Neutrophil (primary cell): ENCODE data around the gene PIM1.
A peak's percentile ranks its signal among the peaks of the same experiment; 100 is the strongest.

Experiments used
- H3K27ac ChIP-seq: fragments of 200-600 bp; sonication (generic); 2 replicates; pipeline ENCODE4 v1.5.1; 2016; ENCODE audit warnings: mild to moderate bottlenecking, moderate library complexity
- H3K27me3 ChIP-seq: fragments of 200-600 bp; sonication (generic); 2 replicates; pipeline ENCODE4 v1.6.0; 2016; ENCODE audit warnings: mild to moderate bottlenecking
- H3K36me3 ChIP-seq: fragments of 200-600 bp; sonication (generic); 2 replicates; pipeline ENCODE4 v1.5.1; 2017
- H3K4me1 ChIP-seq, 2 experiments: fragments of 200-600 bp in 1 of 2; sonication (generic) in 1 of 2; 1 replicate in 1 of 2; 2 replicates in 1 of 2; pipeline versions ENCODE4 v1.5.1 to v1.6.1; 2013 to 2016; ENCODE audit warnings: low read depth in 1 of 2, low read length in 1 of 2, mild to moderate bottlenecking in 1 of 2, moderate library complexity in 1 of 2; ENCODE audit not compliant: control insufficient read depth in 1 of 2, insufficient read depth in 1 of 2
- H3K4me3 ChIP-seq, 2 experiments: fragments of 200-600 bp in 1 of 2; sonication (generic) in 1 of 2; 1 replicate in 1 of 2; 2 replicates in 1 of 2; pipeline ENCODE4 v1.5.1; 2013 to 2016; ENCODE audit warnings: low read depth in 1 of 2, low read length in 1 of 2, mild to moderate bottlenecking in 1 of 2, moderate library complexity in 1 of 2
- H3K9me3 ChIP-seq: fragments of 200-600 bp; sonication (generic); 2 replicates; pipeline ENCODE4 v1.5.1; 2016
- TF ChIP-seq, protein P1 (sequence below): fragments of 200-600 bp; sonication (generic); IDR thresholded peaks from 2 replicates; pipeline ENCODE4 v1.5.1; 2016; ENCODE audit warnings: antibody characterized with exemption

The PIM1 gene

GRCh38 chr6:37218061-37218460 is 48.1 kb downstream of the PIM1 start:
- Histone ChIP-seq H3K27ac (peak overlapping the region; percentile 85), H3K4me1 (peaks cover 57 to 71% of the 10 kb centered on the region in 2 experiments), H3K9me3 (no peaks in the 10 kb centered on the region), H3K27me3 (no peaks in the 10 kb centered on the region), H3K4me3 (peak overlapping the region in 1 of 2 experiments; percentile 31), H3K36me3 (no peaks in the 10 kb centered on the region)
- TF ChIP-seq, protein P1, sequence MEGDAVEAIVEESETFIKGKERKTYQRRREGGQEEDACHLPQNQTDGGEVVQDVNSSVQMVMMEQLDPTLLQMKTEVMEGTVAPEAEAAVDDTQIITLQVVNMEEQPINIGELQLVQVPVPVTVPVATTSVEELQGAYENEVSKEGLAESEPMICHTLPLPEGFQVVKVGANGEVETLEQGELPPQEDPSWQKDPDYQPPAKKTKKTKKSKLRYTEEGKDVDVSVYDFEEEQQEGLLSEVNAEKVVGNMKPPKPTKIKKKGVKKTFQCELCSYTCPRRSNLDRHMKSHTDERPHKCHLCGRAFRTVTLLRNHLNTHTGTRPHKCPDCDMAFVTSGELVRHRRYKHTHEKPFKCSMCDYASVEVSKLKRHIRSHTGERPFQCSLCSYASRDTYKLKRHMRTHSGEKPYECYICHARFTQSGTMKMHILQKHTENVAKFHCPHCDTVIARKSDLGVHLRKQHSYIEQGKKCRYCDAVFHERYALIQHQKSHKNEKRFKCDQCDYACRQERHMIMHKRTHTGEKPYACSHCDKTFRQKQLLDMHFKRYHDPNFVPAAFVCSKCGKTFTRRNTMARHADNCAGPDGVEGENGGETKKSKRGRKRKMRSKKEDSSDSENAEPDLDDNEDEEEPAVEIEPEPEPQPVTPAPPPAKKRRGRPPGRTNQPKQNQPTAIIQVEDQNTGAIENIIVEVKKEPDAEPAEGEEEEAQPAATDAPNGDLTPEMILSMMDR = no peak

DNA sequence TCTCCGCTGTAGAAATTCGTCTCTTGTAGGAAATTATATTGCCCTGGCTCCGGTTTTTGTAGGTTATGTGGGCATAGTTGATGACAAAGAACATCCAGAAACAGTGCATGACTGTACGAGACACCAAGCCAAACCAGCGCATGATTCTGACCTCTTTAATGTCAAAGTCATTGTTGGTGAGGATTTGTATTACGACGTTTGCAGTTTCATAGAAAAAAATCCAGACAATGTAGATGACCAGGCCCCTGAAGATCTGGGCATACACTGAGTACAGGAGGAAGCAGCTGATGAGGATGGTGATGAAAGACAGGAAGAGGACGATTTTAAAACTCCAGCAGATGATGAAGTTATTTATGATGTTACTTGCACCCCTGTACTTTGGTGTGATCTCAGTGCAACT is 48.6 kb downstream of the PIM1 start:
- peak overlapping the region in 1 of 2 experiments; percentile 31 for H3K4me3 ChIP-seq
- H3K27me3 ChIP-seq = no peaks in the 10 kb centered on the region
- H3K4me1 ChIP-seq = peaks cover 55 to 69% of the 10 kb centered on the region in 2 experiments
- TF ChIP-seq, protein P1 = no peak
- H3K36me3 ChIP-seq = no peaks in the 10 kb centered on the region
- H3K27ac ChIP-seq = peak overlapping the region; percentile 85
- H3K9me3 ChIP-seq = no peaks in the 10 kb centered on the region

GRCh38 chr6:37221585-37222124 is 51.7 kb downstream of the PIM1 start:
- no peaks in the 10 kb centered on the region for H3K9me3 ChIP-seq
- H3K4me3 ChIP-seq = peak overlapping the region; percentile 69 to 83
- TF ChIP-seq, protein P1 = no peak
- H3K36me3 ChIP-seq = no peaks in the 10 kb centered on the region
- H3K27me3 ChIP-seq = no peaks in the 10 kb centered on the region
- H3K4me1 ChIP-seq = peaks cover 43 to 56% of the 10 kb centered on the region in 2 experiments
- H3K27ac ChIP-seq = peak overlapping the region; percentile 69

DNA sequence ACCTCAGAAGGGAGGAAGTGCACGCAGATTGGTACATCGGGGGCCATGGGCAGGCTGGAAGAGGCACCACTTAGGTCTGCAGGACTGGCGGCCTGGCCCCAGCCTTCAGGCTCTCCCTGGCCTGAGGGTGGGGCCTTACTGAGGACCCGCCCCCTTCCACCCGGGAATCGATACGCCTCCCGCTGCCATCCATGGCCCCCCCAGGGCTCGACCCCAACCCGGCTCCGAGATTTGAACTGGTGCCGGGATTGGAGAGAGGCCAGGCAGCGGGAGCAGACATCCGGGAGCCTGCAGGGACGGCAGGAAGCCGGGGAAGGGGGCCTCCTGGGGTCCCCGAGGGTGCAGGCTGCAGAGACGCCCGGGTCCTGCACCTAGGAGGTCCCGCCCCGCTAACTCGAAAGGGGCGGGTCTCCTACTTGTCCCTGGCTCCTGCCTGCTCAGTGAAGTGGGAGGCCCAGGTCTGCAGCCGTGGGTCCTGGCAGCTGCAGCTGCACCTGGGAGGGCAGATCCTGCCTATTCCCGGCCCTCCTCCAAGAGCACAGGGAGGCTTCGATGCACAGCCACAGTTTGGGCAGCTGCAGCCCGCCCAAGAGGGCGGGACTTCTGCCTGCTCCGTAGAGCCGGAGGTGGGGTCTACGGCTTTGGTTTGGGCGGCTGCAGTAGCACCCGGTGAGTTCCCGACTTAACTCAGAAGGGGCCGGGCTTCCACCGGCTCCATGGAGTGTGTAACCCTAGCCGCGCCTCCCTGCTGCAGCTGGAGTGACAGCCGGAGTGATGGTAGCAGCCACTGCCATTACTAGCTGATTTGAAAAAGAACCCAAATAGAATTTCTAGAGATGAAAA is 52.4 kb downstream of the PIM1 start:
- no peaks in the 10 kb centered on the region for H3K27me3 ChIP-seq
- H3K27ac ChIP-seq = peak overlapping the region; percentile 69
- TF ChIP-seq, protein P1 = no peak
- peaks cover 43 to 52% of the 10 kb centered on the region in 2 experiments for H3K4me1 ChIP-seq
- no peaks in the 10 kb centered on the region for H3K9me3 ChIP-seq
- H3K36me3 ChIP-seq = no peaks in the 10 kb centered on the region
- H3K4me3 ChIP-seq = peak overlapping the region; percentile 69 to 83

GRCh38 chr6:37222992-37223391 is 53.0 kb downstream of the PIM1 start:
- Histone ChIP-seq H3K27me3 (no peaks in the 10 kb centered on the region), H3K4me3 (peak overlapping the region; percentile 69 to 83), H3K27ac (no peak overlapping the region), H3K4me1 (peaks cover 37 to 46% of the 10 kb centered on the region in 2 experiments), H3K36me3 (no peaks in the 10 kb centered on the region), H3K9me3 (no peaks in the 10 kb centered on the region)
- TF ChIP-seq, protein P1 = no peak
